H7 (cell line): ENCODE results near the gene FGF14. TPM values are rescaled to one million over a fixed set of nuclear protein-coding genes. Genes with fewer than 3 reads are reported as not detected.

Experiments used
- DNase-seq: peaks from one replicate; pipeline ENCODE4 v3.0.0; 2012
- H3K27me3 ChIP-seq: 2 replicates; pipeline ENCODE4 v1.6.0; 2011; ENCODE audit warnings: mild to moderate bottlenecking, low read length; ENCODE audit not compliant: control insufficient read depth, insufficient read depth
- H3K36me3 ChIP-seq: replicated peaks from 2 replicates; pipeline ENCODE4 v1.5.1; 2011; ENCODE audit warnings: low read length; ENCODE audit not compliant: control insufficient read depth, insufficient read depth
- H3K4me3 ChIP-seq: 2 replicates; pipeline ENCODE4 v1.5.1; 2011; ENCODE audit warnings: low read depth, mild to moderate bottlenecking, control low read depth, low read length, moderate library complexity; ENCODE audit not compliant: insufficient read depth
- total RNA-seq: library from RNA; depleted of rRNA; stranded (reverse); fragments of >200 nt; shearing (Covaris generic); gene quantifications from 2 replicates; pipeline ENCODE4 v1.2.3, GENCODE V29; 2014

Gene FGF14
- total RNA-seq, 1 experiment from 2014 or later = 0.73 TPM

DNA sequence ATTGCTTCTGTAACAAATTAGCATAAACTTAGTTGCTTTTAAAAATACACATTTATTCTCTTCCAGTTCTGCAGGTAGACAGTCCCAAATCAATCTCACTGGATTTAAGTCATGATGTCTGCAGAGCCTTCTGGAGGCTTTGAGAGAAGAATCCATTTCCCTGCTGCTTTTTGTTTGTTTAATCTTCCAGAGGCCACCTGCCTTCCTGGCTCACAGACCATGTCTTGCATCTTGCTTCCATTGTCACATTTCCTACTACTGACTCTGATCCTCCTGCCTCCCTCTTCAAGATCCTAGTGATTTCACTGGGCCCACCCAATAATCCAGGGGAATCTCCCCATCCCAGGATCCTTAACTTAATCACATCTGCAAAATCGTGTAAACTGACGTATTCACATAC lies 476.1 kb downstream of the FGF14 start:
- Histone ChIP-seq H3K27me3 (no peaks in the 10 kb centered on the region), H3K36me3 (no peaks in the 10 kb centered on the region), H3K4me3 (no peak overlapping the region)
- no peak for DNase-seq

GRCh38 chr13:101919541-101920181 lies 482.2 kb downstream of the FGF14 start:
- Histone ChIP-seq H3K27me3 (peaks cover 52% of the 10 kb centered on the region), H3K4me3 (peak overlapping the region; percentile 16), H3K36me3 (no peaks in the 10 kb centered on the region)
- peak; percentile 60 for DNase-seq

DNA sequence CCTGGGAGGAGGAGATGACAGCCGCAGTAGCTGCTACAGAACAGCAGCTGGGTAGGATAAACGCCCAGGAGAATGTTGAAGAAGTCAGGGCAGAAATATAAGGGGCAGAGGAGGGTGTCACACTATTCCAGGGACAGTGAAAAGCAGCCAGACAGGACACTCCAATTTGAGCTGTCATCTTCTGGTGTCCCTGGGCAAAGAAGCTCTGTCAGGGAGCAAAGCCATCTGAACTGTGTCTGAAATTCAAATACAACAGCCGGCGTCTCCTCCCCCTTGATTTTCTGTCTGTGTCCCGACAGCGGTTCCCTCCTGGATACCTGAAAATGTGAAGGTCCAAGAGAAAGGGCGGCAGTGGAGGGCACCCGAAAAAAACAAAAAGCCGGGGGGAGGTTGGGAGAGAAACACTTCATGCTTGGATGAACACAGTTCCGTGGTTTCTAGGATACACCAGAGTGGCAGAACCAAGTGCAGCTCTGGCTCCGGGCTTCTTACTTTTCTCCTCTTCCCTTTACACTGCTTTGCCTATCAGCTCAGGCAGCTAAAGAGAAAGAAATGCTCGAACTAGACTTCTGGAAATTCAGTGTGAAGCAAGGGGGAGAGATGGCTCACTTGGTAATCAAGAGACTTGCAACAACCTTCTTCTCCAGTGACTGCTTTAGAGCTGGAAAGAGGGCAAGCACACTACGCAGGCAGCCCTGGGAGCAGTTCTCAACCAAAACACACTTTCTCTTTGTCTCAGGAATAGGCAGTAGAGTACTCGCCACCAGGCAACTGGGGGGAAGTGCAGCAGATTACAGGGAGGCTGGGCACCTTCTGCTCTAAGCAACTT lies 483.8 kb downstream of the FGF14 start:
- peak; percentile 51 for DNase-seq
- Histone ChIP-seq H3K27me3 (peaks cover 58% of the 10 kb centered on the region), H3K36me3 (no peaks in the 10 kb centered on the region), H3K4me3 (no peak overlapping the region)

GRCh38 chr13:101917475-101917810 lies 484.4 kb downstream of the FGF14 start:
- peak; percentile 36 for DNase-seq
- H3K36me3 ChIP-seq = no peaks in the 10 kb centered on the region
- peaks cover 58% of the 10 kb centered on the region for H3K27me3 ChIP-seq
- H3K4me3 ChIP-seq = peak overlapping the region; percentile 54

DNA sequence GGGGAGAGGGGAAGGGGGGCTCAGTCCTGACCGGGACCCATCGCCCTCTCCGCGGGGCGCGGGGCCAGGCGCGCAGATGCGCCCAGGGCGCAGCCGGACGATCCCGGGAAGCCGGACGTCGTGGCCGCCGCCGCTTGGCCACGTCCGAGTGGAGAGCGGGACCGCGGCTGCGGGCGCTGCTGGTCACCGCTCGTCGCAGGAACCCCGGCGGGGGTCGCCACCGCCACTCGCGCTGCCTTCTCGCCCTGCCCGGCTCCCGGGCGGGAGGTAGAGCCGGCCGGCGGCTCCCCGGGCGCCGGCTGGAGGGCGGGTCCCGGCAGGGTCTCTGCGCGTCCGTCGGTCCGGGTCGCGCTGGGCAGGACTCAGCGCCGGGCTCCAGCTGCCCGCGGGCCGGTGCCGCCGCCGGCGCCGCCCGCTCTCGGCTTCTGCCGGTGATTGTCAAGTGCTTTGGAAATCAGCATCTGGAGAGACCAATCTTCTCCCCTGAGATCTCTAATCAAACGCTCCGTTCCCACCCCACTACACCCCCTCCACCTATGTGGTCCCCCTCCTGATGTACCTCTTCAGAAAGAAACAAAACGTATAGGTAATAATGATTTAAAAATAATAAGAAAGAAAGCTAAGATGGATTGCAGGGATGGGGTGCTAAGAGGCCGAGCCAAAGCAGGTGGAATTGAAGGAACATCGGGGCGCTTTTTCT lies 484.9 kb downstream of the FGF14 start:
- peak overlapping the region; percentile 54 for H3K4me3 ChIP-seq

DNA sequence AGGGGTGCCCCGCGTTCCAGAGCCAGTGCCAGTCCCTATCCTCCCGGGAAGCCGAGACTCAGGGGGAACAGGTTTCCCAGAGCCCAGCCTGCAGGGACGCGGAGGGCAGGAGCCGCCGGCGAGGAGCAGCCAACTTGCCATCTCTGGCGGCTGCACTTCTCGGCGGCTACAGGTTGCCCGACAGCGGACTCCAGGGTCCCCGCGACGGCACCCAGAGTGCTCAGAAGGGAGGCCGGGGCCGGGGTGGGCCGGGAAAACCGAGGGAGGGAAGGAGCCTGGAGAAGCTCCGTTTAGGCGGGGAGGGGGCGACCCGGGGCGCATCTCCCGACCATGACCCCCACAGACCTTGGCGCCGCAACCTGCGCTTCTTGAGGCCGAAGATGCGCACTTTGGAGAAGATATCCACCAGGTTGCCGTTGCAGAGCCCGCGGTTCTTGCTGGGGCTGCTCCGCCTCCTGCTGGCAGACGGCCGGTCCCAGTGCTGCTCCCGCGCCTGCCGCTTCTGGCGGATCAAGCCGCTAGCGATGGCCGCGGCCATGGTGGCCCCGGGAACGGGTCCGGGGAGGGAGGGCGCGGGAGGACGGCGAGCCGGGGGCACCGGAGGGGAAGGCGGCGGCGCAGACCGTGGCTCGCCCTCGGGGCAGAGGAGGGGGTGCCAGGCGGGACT lies 485.6 kb downstream of the FGF14 start:
- peak; percentile 79 for DNase-seq
- Histone ChIP-seq H3K4me3 (peak overlapping the region; percentile 54), H3K27me3 (peaks cover 58% of the 10 kb centered on the region), H3K36me3 (no peaks in the 10 kb centered on the region)

More for the DNA sequence above, 484.9 kb downstream of the FGF14 start:
- peak; percentile 59 for DNase-seq
- Histone ChIP-seq H3K27me3 (peaks cover 58% of the 10 kb centered on the region), H3K36me3 (no peaks in the 10 kb centered on the region)

- Histone ChIP-seq H3K4me3 (peak overlapping the region; percentile 54), H3K36me3 (no peaks in the 10 kb centered on the region), H3K27me3 (peaks cover 58% of the 10 kb centered on the region)
- DNase-seq = peak; percentile 44
Observed at GRCh38 chr13:101915755-101916107, 486.1 kb downstream of the FGF14 start.

- H3K27me3 ChIP-seq = peaks cover 58% of the 10 kb centered on the region
- no peak overlapping the region for H3K4me3 ChIP-seq
- no peaks in the 10 kb centered on the region for H3K36me3 ChIP-seq
- peak; percentile 22 for DNase-seq
Observed at GRCh38 chr13:101915331-101915730, 486.5 kb downstream of the FGF14 start.

DNA sequence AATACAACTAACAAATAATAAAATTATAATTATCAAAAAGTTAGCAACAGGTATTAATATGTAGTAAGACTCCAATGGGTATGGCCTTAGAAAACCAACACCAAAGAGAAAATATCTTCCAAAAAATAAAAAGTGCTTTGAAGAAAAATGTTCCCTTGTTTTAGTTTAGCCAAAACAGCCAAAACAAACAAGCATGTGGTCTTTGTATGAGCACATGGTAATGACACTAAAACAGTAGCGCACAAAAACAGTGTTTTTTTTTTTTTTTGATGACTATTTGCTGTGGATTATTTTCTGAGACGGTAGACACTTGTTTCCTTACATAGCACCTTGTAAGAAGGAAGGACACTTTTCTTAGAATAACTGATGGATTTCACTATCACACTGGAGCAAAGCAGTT lies 490.1 kb downstream of the FGF14 start:
- Histone ChIP-seq H3K4me3 (no peak overlapping the region), H3K27me3 (peaks cover 27% of the 10 kb centered on the region), H3K36me3 (no peaks in the 10 kb centered on the region)
- no peak for DNase-seq

DNA sequence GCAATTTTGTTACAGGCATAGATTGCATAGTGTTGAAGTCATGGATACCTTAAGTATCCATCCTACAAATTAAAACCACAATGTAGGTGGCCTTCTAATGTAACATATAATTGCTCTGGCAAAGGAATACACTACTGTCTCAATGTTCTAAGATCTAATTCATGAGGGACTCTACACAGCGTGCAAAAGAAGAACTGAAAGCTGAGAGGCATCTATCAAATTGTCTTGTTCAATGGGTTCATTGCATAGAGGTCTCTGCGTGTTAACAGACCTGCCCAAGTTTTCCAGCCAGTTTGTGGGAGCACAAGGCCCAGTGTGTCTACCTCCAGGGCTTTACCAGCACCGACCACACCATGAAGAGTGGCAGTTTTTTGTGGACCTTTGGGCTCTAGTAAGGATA lies 498.0 kb downstream of the FGF14 start:
- no peak for DNase-seq

GRCh38 chr13:101898676-101899075 lies 503.2 kb downstream of the FGF14 start:
- H3K36me3 ChIP-seq = no peaks in the 10 kb centered on the region
- no peak overlapping the region for H3K4me3 ChIP-seq
- DNase-seq = no peak
- no peaks in the 10 kb centered on the region for H3K27me3 ChIP-seq

More for the DNA sequence above, 498.0 kb downstream of the FGF14 start:
- Histone ChIP-seq H3K27me3 (no peaks in the 10 kb centered on the region), H3K36me3 (no peaks in the 10 kb centered on the region), H3K4me3 (no peak overlapping the region)

- Histone ChIP-seq H3K4me3 (no peak overlapping the region), H3K27me3 (no peaks in the 10 kb centered on the region), H3K36me3 (no peaks in the 10 kb centered on the region)
- no peak for DNase-seq
Observed at GRCh38 chr13:101896541-101896940, 505.3 kb downstream of the FGF14 start.

DNA sequence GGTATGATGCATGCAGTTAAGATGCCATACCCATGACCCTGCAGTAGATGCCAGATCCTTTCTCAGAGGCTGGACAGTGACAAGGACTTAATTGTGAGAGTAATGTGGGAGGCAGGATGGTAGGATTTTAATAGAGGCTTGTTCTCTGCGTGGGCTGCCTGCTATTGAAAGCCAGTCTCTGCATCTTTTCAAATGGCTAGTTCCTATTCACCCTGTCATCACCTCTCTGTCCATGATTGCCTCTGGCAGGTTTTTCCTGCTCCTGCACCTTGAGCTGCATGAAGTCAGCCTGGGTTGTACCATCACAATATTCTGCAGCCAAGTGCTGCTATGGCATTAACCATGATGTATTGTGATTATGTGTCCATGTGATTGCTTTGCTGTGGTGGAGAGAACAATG lies 508.8 kb downstream of the FGF14 start:
- Histone ChIP-seq H3K27me3 (no peaks in the 10 kb centered on the region), H3K4me3 (no peak overlapping the region), H3K36me3 (no peaks in the 10 kb centered on the region)
- DNase-seq = no peak

- H3K36me3 ChIP-seq = no peaks in the 10 kb centered on the region
- no peak for DNase-seq
- no peak overlapping the region for H3K4me3 ChIP-seq
- no peaks in the 10 kb centered on the region for H3K27me3 ChIP-seq
Observed at GRCh38 chr13:101892296-101892695, 509.6 kb downstream of the FGF14 start.
